ENCODE data around the gene FOXC1.

FOXC1 gene

GRCh38 chr6:1643111-1643510 is 33.4 kb downstream of the FOXC1 start:
- Histone ChIP-seq H3K36me3 (no peaks in the 10 kb centered on the region), H3K27ac (no peak overlapping the region), H3K4me3 (no peak overlapping the region), H3K27me3 (no peaks in the 10 kb centered on the region), H3K9me3 (no peaks in the 10 kb centered on the region), H3K4me1 (peaks cover 0 to 27% (median 12%) of the 10 kb centered on the region in 4 donors)
- no peak for DNase-seq
- TF ChIP-seq CTCF (IDR thresholded peaks at IDR 0.05) = no peak
- intact Hi-C loops (cut with DNase I; ENCODE audit: low total_unique reads) = no loop called here

GRCh38 chr6:1643830-1644445 is 34.2 kb downstream of the FOXC1 start:
- Histone ChIP-seq H3K4me1 (peaks cover 0 to 27% (median 12%) of the 10 kb centered on the region in 4 donors), H3K36me3 (no peaks in the 10 kb centered on the region), H3K27me3 (no peaks in the 10 kb centered on the region), H3K9me3 (no peaks in the 10 kb centered on the region), H3K4me3 (no peak overlapping the region), H3K27ac (no peak overlapping the region)
- peak in 1 of 2 donors; percentile 63 for DNase-seq
- intact Hi-C loops (cut with DNase I; ENCODE audit: low total_unique reads) = no loop called here
- no peak for TF ChIP-seq CTCF (IDR thresholded peaks at IDR 0.05)

GRCh38 chr6:1644516-1645060 is 34.9 kb downstream of the FOXC1 start:
- intact Hi-C loops (cut with DNase I; ENCODE audit: low total_unique reads) = no loop called here
- Histone ChIP-seq H3K27ac (no peak overlapping the region), H3K4me3 (no peak overlapping the region), H3K9me3 (no peaks in the 10 kb centered on the region), H3K4me1 (peaks cover 0 to 27% (median 12%) of the 10 kb centered on the region in 4 donors), H3K36me3 (no peaks in the 10 kb centered on the region), H3K27me3 (no peaks in the 10 kb centered on the region)
- no peak for TF ChIP-seq CTCF (IDR thresholded peaks at IDR 0.05)
- no peak for DNase-seq

GRCh38 chr6:1645466-1646185 is 35.9 kb downstream of the FOXC1 start:
- Histone ChIP-seq H3K4me1 (peaks cover 0 to 27% (median 12%) of the 10 kb centered on the region in 4 donors), H3K9me3 (no peaks in the 10 kb centered on the region), H3K27ac (no peak overlapping the region), H3K4me3 (no peak overlapping the region), H3K27me3 (no peaks in the 10 kb centered on the region), H3K36me3 (no peaks in the 10 kb centered on the region)
- peak in 1 of 2 donors; percentile 50 for DNase-seq
- TF ChIP-seq CTCF (IDR thresholded peaks at IDR 0.05) = no peak
- intact Hi-C loops (cut with DNase I; ENCODE audit: low total_unique reads) = no loop called here

- intact Hi-C loops (cut with DNase I; ENCODE audit: low total_unique reads) = no loop called here
- TF ChIP-seq CTCF (IDR thresholded peaks at IDR 0.05) = no peak
- H3K4me3 ChIP-seq = no peak overlapping the region
Measured at GRCh38 chr6:1651362-1651761, 41.6 kb downstream of the FOXC1 start.

More at GRCh38 chr6:1651362-1651761, 41.6 kb downstream of the FOXC1 start:
- no peak overlapping the region for H3K27ac ChIP-seq
- H3K9me3 ChIP-seq = no peaks in the 10 kb centered on the region
- H3K36me3 ChIP-seq = no peaks in the 10 kb centered on the region
- DNase-seq = no peak
- no peaks in the 10 kb centered on the region for H3K27me3 ChIP-seq
- peaks cover 0 to 6% (median 3%) of the 10 kb centered on the region in 4 donors for H3K4me1 ChIP-seq
